ENCODE results near the gene AIFM2.

AIFM2 gene

GRCh38 chr10:70122742-70123141 is 9.9 kb downstream of the AIFM2 start:
- no peak for DNase-seq
- TF ChIP-seq, protein P1, sequence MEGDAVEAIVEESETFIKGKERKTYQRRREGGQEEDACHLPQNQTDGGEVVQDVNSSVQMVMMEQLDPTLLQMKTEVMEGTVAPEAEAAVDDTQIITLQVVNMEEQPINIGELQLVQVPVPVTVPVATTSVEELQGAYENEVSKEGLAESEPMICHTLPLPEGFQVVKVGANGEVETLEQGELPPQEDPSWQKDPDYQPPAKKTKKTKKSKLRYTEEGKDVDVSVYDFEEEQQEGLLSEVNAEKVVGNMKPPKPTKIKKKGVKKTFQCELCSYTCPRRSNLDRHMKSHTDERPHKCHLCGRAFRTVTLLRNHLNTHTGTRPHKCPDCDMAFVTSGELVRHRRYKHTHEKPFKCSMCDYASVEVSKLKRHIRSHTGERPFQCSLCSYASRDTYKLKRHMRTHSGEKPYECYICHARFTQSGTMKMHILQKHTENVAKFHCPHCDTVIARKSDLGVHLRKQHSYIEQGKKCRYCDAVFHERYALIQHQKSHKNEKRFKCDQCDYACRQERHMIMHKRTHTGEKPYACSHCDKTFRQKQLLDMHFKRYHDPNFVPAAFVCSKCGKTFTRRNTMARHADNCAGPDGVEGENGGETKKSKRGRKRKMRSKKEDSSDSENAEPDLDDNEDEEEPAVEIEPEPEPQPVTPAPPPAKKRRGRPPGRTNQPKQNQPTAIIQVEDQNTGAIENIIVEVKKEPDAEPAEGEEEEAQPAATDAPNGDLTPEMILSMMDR (IDR thresholded peaks at IDR 0.05; ENCODE audit: low read length), result no peak
- TF ChIP-seq EZH2 (optimal IDR thresholded peaks at IDR 0.05; ENCODE audit: low read depth, low read length), result no peak
- TF ChIP-seq EZH2phosphoT487 (IDR thresholded peaks at IDR 0.05; ENCODE audit: low read length), result no peak
- H3K9ac ChIP-seq (ENCODE audit: low read length), result no peak overlapping the region
- H3K27me3 ChIP-seq (replicated peaks; ENCODE audit: insufficient read depth, low read length), result no peaks in the 10 kb centered on the region
- no peaks in the 10 kb centered on the region for H3K9me3 ChIP-seq (replicated peaks; ENCODE audit: insufficient read depth, low read length)
- H3K27ac ChIP-seq (ENCODE audit: low read length), result no peak overlapping the region
- no peaks in the 10 kb centered on the region for H3K4me1 ChIP-seq (ENCODE audit: low read length)
- H3K4me3 ChIP-seq (ENCODE audit: low read length), result no peak overlapping the region
- H4K20me1 ChIP-seq (ENCODE audit: insufficient read depth, low read length), result no peaks in the 10 kb centered on the region
- H3F3A ChIP-seq (ENCODE audit: insufficient read depth, low read length), result no peaks in the 10 kb centered on the region
- H2AFZ ChIP-seq (ENCODE audit: low read length), result no peak overlapping the region
- H3K36me3 ChIP-seq (replicated peaks; ENCODE audit: insufficient read depth, low read length), result no peaks in the 10 kb centered on the region
- H3K79me2 ChIP-seq (ENCODE audit: low read length), result no peaks in the 10 kb centered on the region; the same call in 1 of the 2 replicates
- H3K9me2 ChIP-seq (replicated peaks; ENCODE audit: insufficient read depth, low read length), result no peaks in the 10 kb centered on the region
- no peak overlapping the region for H3K4me2 ChIP-seq (ENCODE audit: low read depth, low read length)

- no peaks in the 10 kb centered on the region for H3K4me1 ChIP-seq (ENCODE audit: low read length)
- no peak overlapping the region for H3K4me3 ChIP-seq (ENCODE audit: low read length)
- H3K27me3 ChIP-seq (replicated peaks; ENCODE audit: insufficient read depth, low read length), result no peaks in the 10 kb centered on the region
- H3F3A ChIP-seq (ENCODE audit: insufficient read depth, low read length), result no peaks in the 10 kb centered on the region
- no peaks in the 10 kb centered on the region for H3K9me2 ChIP-seq (replicated peaks; ENCODE audit: insufficient read depth, low read length)
- no peak for DNase-seq
- H3K27ac ChIP-seq (ENCODE audit: low read length), result no peak overlapping the region
- no peak overlapping the region for H3K9ac ChIP-seq (ENCODE audit: low read length)
- no peaks in the 10 kb centered on the region for H3K79me2 ChIP-seq (ENCODE audit: low read length)
- H3K36me3 ChIP-seq (replicated peaks; ENCODE audit: insufficient read depth, low read length), result no peaks in the 10 kb centered on the region
- TF ChIP-seq, protein P1 (IDR thresholded peaks at IDR 0.05; ENCODE audit: low read length), result no peak
- TF ChIP-seq EZH2phosphoT487 (IDR thresholded peaks at IDR 0.05; ENCODE audit: low read length), result no peak
- no peak for TF ChIP-seq EZH2 (optimal IDR thresholded peaks at IDR 0.05; ENCODE audit: low read depth, low read length)
- H3K4me2 ChIP-seq (ENCODE audit: low read depth, low read length), result no peak overlapping the region
- no peaks in the 10 kb centered on the region for H3K9me3 ChIP-seq (replicated peaks; ENCODE audit: insufficient read depth, low read length)
- H2AFZ ChIP-seq (ENCODE audit: low read length), result no peak overlapping the region
- no peaks in the 10 kb centered on the region for H4K20me1 ChIP-seq (ENCODE audit: insufficient read depth, low read length)
Observed at GRCh38 chr10:70121281-70121949, 11.2 kb downstream of the AIFM2 start.

DNA sequence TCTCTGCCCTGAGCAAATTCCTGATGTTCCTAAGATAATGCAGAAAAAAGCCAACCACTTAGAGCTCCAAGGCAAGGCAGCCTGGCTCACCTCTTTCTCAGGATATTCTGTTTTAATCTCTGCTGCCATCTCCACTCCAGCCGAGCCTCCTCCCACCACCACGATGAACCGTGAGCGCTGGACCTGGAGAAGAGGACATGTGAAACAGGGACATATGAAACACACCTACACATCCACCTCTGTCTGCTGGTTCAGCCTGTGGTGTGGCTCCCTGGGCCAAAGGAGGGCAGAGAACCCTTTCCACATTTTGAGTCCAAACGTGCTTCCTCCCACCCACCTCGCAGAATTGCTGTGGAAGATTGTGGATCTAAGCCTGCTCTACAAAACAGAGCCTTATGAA is 12.2 kb downstream of the AIFM2 start:
- H3K27ac ChIP-seq (ENCODE audit: low read length), result no peak overlapping the region
- H3K9me2 ChIP-seq (replicated peaks; ENCODE audit: insufficient read depth, low read length), result no peaks in the 10 kb centered on the region
- DNase-seq, result no peak
- TF ChIP-seq EZH2phosphoT487 (IDR thresholded peaks at IDR 0.05; ENCODE audit: low read length), result no peak
- TF ChIP-seq, protein P1 (IDR thresholded peaks at IDR 0.05; ENCODE audit: low read length), result no peak
- H3K36me3 ChIP-seq (replicated peaks; ENCODE audit: insufficient read depth, low read length), result no peaks in the 10 kb centered on the region
- H3K9ac ChIP-seq (ENCODE audit: low read length), result no peak overlapping the region
- no peak overlapping the region for H3K4me2 ChIP-seq (ENCODE audit: low read depth, low read length)
- no peaks in the 10 kb centered on the region for H3K4me1 ChIP-seq (ENCODE audit: low read length)
- H3K9me3 ChIP-seq (replicated peaks; ENCODE audit: insufficient read depth, low read length), result no peaks in the 10 kb centered on the region
- no peaks in the 10 kb centered on the region for H3K27me3 ChIP-seq (replicated peaks; ENCODE audit: insufficient read depth, low read length)
- H2AFZ ChIP-seq (ENCODE audit: low read length), result no peak overlapping the region
- H3F3A ChIP-seq (ENCODE audit: insufficient read depth, low read length), result no peaks in the 10 kb centered on the region
- H4K20me1 ChIP-seq (ENCODE audit: insufficient read depth, low read length), result no peaks in the 10 kb centered on the region
- no peaks in the 10 kb centered on the region for H3K79me2 ChIP-seq (ENCODE audit: low read length)
- H3K4me3 ChIP-seq (ENCODE audit: low read length), result no peak overlapping the region
